NCI-H2196 (cell line): ENCODE results near the gene TEDC2.

Experiments used
- DNase-seq: peaks from one replicate; lab custom pipeline; 2025; ENCODE audit not compliant: unreplicated experiment; lab: John Stamatoyannopoulos, UW

The TEDC2 gene

DNA sequence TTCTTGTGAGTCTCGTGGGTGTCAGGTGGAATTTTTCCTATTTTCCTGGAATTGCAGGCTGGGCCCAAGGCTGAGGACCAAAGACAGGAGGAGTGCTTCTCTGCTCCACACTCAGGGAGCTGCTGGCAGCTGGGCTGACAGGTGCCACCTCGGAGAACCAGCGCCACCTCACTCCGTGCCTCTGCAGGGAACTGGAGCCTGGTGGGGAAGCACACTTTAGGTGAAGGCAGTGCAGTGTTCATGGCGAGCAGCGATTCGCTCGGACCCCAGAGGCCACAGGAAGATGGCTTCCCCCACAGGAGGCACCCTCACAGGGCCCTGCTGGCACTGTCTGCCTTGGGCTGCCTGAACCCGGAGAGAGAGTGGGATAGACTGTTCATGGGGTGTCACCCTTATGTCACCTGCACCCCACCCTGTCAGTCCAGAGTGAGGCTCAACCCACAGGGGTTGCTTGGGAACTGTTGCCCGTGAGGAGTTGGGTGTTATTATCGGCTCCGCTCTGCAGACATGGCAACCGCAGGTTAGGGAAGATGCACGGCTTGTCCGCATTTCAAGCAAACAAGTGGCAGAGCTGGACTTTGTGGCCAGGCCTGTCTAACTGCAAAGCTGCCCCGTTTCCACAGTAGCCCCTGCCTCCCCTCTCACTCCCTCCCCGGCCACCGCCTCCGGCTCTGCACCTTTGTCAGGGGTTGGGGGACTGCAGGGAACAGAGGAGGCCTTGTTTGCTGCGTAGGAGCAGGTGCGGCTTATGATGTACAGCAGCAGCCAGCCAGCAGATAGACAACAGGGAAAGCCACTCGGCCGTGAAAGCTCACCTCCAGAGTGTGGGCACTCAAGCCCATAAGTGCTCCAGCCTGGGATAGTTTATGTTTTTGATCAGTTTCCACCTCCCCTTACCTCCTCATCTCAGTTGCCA, 30.5 kb downstream of the TEDC2 start:
- peak; percentile 68 for DNase-seq

DNA sequence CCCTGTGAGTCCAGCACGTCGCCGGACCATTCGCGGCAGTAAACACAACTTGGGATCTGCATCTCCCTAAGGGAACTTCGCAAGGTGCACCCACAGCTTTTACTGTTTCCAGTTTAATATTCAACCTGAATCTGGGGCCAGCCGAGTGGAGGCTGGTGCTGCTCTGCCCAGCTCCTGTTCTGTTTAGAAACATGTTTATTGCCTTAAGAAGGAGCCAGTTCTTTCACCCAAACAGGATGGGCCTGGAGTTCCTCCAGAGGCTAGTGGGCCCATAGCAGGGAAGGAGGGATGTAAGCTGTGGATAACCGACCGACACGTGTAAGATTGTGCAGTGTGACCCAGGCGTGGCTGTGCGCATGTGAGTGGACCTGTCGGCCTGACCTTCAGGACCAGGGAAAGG, 32.4 kb downstream of the TEDC2 start:
- DNase-seq: no peak

DNA sequence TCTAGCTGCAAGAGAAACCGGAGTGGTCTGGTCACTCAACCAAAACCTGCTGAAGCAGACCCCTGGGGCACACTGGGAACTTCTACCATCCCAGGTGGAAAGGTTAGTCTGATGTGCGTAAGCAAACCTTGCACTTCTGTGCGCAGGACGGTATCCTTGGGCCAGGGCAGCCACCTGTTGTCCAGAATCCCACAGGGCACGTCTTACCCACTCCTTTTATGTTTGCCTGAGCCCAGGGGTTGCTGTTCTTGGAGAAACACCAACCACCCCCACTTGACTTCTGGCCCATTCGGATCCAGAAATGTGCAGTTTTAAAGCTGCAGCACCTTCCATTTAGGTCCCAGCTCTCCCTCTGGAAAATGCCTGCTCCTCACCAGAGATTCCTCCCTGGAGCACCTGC, 33.7 kb downstream of the TEDC2 start:
- DNase-seq: no peak

DNA sequence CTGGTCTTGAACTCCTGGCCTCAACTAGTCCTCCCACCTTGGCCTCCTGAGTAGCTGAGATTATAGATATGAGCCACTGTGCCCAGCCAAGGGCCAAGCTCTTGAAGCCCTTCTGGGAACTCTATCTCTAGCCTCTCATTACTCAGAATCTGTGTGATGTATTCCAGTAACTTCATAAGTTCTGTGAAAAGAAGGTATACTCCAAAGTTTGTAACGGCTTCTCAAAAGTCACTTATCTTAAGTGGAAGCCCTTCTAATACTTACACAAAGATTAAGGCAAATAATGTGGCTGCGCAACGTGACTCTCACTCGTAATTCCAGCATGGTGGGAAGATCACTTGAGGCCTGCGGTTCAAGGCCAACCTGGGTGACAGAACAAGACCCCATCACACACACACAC, 34.7 kb downstream of the TEDC2 start:
- DNase-seq: no peak

GRCh38 chr16:2495041-2495440, 35.1 kb downstream of the TEDC2 start:
- DNase-seq: no peak

DNA sequence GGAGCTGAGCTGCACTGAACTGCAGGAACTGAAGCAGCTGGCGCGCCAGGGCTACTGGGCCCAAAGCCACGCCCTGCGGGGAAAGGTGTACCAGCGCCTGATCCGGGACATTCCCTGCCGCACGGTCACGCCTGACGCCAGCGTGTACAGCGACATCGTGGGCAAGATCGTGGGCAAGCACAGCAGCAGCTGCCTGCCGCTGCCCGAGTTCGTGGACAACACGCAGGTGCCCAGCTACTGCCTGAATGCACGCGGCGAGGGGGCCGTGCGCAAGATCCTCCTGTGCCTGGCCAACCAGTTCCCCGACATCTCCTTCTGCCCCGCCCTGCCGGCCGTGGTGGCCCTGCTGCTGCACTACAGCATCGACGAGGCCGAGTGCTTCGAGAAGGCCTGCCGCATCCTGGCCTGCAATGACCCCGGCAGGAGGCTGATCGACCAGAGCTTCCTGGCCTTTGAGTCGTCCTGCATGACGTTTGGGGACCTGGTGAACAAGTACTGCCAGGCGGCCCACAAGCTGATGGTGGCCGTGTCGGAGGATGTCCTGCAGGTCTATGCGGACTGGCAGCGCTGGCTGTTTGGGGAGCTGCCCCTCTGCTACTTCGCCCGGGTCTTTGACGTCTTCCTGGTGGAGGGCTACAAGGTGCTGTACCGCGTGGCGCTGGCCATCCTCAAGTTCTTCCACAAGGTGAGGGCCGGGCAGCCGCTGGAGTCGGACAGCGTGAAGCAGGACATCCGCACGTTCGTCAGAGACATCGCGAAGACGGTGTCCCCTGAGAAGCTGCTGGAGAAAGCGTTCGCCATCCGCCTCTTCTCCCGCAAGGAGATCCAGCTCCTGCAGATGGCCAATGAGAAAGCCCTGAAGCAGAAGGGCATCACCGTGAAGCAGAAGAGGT, 36.6 kb downstream of the TEDC2 start:
- no peak for DNase-seq

DNA sequence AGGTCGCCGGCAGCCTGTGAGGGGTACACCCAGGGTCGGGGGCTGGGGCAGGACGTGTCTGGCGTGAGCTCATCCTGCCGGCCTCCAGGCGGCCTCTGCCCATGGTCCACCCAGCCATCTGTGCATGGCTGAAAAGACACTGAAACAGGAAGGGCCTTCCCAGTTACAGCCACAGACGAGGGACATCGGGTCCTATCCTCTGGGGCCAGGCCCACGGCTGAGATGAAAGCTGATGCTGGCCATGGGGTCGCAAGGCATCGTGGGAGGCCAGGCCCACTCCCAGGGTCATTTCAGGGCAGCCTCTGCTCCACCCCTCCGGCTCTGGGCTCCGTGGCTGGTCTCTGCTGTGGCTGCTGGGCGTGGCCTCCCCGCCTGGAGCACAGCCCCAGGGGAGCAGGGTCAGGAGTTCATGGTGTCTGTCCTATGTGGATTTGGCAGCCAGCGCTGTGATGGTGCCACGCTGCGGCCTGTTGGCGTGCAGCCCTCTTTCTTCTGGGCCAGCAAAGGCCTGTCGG, 37.3 kb downstream of the TEDC2 start:
- peak; percentile 39 for DNase-seq

DNA sequence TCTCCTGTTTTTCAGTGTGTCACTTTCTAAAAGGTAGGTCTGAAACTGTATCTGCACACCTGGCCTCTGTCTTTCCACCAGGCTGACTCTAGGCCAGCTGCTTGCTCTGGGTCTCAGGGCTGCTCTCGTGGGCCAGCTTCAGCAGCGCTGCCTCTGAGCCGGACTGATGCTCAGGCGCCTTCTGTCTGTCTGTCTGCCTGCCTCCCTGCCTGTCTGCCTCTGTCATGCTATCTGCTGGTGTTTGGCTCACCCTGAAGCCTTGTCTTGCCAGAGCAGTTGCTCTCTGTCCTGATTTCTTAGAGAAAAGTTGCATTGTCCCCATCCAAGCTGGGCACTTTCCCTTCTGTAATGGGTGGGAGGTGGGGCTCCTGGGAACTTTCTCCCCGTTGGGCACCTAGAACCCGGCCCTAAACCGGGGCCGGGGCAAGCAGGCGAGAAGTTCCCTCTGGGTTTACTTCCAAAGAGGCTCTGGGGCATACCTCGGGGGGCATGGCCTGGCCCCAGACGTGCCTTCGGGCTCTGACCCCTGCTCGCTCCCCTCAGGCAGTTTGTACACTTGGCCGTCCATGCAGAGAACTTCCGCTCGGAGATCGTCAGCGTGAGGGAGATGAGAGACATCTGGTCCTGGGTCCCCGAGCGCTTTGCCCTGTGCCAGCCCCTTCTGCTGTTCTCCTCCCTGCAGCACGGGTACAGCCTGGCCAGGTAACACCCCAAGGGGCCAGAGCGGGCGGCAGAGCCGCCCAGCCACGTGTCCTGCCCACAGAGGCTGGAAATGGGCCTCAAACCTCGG, 38.0 kb downstream of the TEDC2 start:
- peak; percentile 39 for DNase-seq

DNA sequence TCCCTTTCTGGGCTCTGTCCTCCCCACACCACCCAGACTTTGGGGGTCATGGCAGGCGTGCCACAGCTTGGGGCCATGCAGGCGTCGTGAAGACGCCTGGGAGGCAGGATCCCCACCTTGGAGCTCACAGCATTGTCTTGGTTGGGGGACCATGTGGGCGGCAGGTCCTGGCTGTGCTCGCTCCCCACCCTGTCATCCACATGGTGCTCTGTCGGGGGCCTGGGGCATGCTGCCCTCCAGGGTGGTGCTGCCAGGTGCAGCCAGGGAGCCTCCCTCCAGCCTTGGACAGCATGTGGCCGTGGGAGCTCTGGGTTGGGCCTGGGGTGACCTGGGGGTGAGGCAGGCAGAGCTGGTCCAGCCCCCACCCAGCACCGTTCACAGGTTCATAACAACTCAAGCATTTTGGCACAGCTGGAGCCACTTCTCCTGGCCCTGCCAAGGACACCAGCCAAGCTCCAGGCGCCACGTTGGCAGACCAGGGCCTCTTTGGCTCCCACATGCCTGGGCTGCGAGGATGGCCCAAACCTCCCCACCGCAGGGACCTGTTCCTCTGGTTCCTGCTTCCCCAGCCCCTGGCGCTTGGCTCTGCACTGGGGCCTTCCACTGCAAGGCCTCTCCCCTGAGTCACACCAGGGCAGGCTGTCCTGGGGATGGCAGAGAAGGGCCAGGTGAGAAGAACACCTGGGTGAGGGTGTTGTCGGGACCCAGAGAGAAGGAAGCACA, 38.8 kb downstream of the TEDC2 start:
- peak; percentile 43 for DNase-seq

DNA sequence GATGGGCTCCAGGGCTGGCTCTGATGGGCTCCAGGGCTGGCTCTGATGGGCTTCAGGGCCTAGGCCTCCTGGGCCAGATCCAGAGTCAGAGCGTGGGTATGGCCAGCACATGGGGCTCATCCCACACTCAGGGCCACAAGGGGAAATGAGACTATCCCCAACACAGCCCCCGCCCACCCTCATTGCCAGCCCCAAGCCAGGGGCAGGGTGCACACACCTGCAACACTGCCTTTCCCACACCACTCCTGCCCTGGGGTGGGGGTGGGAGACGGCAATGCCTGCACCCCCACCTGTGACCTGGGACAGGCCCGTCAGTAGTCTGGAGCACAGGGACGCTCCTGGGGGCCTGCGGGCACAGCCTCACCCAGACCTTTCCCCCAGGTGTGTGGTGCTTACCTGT, 39.5 kb downstream of the TEDC2 start:
- DNase-seq: no peak

DNA sequence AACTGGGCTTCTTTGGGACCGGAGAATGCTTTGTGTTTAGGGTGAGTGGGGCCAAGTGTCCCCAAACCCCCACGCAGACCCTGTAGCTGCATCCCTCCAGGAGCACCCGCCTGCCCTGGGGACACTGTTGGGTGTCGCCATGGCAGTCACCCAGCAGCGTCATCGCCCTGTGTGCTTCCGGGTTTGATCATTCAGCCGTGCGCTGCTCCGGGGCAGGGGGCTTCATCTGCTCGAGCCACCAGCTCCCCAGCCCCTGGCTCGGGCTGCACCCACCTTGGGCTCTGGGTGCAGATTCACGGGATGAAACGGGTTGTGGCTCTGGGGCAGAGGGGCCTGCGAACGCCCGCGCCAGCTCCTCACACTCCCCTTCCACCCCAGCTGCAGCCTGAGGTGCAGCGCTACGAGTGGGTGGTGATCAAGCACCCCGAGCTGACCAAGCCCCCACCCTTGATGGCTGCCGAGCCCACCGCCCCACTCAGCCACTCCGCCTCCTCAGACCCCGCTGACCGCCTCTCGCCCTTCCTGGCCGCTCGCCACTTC, 40.1 kb downstream of the TEDC2 start:
- no peak for DNase-seq

GRCh38 chr16:2500430-2500917, 40.6 kb downstream of the TEDC2 start:
- DNase-seq: no peak

GRCh38 chr16:2500918-2501750, 41.2 kb downstream of the TEDC2 start:
- peak; percentile 84 for DNase-seq

GRCh38 chr16:2501946-2502895, 42.3 kb downstream of the TEDC2 start:
- DNase-seq: no peak

DNA sequence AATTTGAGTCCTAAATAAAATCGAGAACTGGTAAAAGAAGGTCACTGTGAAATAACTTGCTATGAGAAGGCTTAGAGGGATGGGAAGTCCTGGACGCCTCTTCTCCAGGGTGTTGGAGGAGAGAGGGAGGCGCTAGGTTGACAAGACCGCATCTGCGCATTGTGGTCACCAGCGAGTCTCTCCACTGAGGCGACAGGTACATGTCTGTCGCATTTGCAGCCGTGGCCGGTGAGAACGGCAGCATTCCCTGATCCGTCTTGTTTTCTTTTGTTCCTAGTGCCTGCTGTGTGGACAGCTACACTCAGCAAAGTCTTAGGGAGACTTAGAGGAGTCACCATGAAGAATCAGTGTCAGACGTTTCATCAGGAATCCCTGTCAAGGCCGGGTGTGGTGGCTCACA, 45.8 kb downstream of the TEDC2 start:
- no peak for DNase-seq

DNA sequence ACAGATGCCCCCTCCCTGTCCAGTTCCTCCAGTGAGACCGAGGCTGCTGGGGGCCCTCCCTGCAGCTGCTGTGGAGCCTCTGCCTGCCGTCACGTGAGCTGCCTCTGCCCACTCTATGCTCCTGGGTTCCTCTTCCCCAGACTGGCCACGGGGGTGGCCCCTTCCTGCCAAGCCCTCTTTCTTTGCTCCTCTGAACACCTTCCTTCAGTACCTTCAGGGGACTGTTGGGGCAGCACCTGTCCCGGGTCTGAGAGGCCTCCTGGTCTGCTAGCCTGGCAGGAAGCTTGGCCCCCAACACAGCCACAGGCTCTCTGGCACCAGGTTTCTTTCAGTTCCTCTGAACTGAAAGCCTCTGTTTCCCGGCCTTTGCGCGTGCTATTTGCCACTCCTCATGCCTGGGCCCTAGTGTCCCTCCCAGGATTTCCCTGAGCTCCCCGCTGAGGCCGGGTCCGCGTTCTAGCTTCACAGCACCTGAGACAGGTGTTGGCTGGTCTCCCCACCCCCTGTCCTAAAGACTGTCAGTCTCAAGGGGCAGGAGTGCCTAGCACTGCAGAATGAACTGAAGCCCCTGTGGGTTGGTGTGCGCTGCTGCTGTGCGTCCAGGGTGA, 47.2 kb downstream of the TEDC2 start:
- DNase-seq: no peak

GRCh38 chr16:2507665-2508064, 47.8 kb downstream of the TEDC2 start:
- DNase-seq: no peak
